22Rv1 (cell line): ENCODE data around the gene TMEM150C.

ENCODE experiments used
- H3K27ac ChIP-seq: fragments of 450-650 bp; 2 replicates; pipeline ENCODE4 v1.5.1; 2017
- CTCF ChIP-seq: fragments of 450-650 bp; IDR thresholded peaks from 2 replicates; pipeline ENCODE4 v1.5.1; 2017; ENCODE audit warnings: mild to moderate bottlenecking
- ZFX ChIP-seq: fragments of 450-650 bp; IDR thresholded peaks from 2 replicates; pipeline ENCODE4 v1.6.1; 2017; ENCODE audit warnings: antibody characterized with exemption, borderline replicate concordance

The TMEM150C gene

DNA sequence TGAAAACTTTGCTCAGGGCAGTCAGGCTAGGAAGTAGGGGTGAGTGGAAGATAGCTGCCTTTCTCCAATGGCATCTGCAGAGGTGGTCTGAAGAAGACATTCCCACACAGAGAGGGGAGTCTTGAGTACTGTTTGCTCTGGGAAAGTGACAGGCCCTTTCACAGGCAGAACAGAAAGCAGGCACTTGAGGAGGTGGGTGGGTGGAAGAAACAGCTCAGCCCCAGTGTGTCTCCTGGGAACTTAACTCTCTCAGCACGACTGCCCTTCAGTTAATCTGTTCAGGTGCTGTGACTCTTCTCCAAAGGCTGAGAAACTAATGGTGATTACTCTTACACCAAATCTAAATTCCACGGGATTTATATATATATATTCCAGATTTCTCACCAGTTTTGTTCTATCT, 103.1 kb downstream of the TMEM150C start:
- no peak overlapping the region for H3K27ac ChIP-seq
- TF ChIP-seq ZFX (no peak), CTCF (no peak)

DNA sequence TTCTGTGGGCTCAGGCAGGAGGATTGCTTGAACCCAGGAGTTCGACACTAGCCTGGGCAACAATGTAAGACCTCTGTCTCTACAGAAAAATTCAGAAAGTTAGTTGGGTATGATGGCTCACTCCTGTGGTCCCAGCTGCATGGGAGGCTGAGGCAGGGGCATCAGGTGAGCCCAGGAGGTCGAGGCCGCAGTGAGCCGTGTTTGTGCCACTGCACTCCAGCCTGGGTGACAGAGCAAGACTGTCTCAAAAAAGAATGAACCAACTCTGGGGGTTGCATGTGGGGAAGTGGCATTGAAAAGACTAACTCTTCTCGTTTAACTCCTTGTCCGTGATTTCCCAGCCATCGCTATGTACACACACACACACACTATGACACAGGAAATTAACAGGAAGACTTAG, 104.5 kb downstream of the TMEM150C start:
- TF ChIP-seq ZFX: no peak
- no peak for TF ChIP-seq CTCF

DNA sequence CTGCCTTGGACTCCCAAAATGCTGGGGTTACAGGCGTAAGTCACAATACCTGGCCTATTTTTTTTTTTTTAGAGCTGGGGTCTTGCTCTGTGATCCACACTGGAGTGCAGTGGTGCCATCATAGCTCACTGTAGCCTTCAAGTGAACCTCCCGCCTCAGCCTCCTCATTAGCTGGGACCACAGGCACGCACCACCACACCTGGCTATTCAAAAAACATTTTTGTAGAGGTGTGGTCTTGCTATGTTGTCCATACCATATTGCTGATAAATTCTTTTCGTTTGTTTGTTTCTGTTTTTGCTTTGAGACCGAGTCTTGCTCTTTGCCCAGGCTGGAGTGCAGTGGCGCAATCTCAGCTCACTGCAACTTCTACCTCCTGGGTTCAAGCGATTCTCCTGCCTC, 109.8 kb downstream of the TMEM150C start:
- TF ChIP-seq CTCF: no peak
- TF ChIP-seq ZFX: no peak
- H3K27ac ChIP-seq: no peak overlapping the region

More for the DNA sequence above, 104.5 kb downstream of the TMEM150C start:
- no peak overlapping the region for H3K27ac ChIP-seq

- TF ChIP-seq CTCF: no peak
- TF ChIP-seq ZFX: no peak
- no peak overlapping the region for H3K27ac ChIP-seq
These were observed 110.6 kb downstream of the TMEM150C start for GRCh38 chr4:82450966-82451755.

- no peak for TF ChIP-seq ZFX
- TF ChIP-seq CTCF: no peak
- H3K27ac ChIP-seq: no peak overlapping the region
These were observed 113.9 kb downstream of the TMEM150C start for GRCh38 chr4:82447886-82448285.

GRCh38 chr4:82439088-82439487, 122.7 kb downstream of the TMEM150C start:
- H3K27ac ChIP-seq: no peak overlapping the region
- TF ChIP-seq CTCF: no peak
- TF ChIP-seq ZFX: no peak

- no peak overlapping the region for H3K27ac ChIP-seq
- TF ChIP-seq CTCF (no peak), ZFX (no peak)
These were observed 124.3 kb downstream of the TMEM150C start for GRCh38 chr4:82437285-82438005.
